ENCODE measurements around the gene SLC25A12. TPM values are rescaled to one million over a fixed set of nuclear protein-coding genes. Genes with fewer than 3 reads are reported as not detected.

SLC25A12 gene
- polyA plus RNA-seq (2011; rRNA removed) (16.3 and 19.5 TPM in 2 replicates), polyA minus RNA-seq (2011; rRNA and poly(A)+ RNA removed) (9.7 and 11.6 TPM in 2 replicates)

- TF ChIP-seq CTCF (IDR thresholded peaks at IDR 0.05; ENCODE audit: insufficient read depth, low read depth, low read length): no peak
- ChIA-PET CTCF (interaction anchor here (0.6 to 1.5 kb wide), 3 partner anchors 63 to 572 kb away, joined by 3 to 5 read pairs (median 3); no protein-coding TSS in a partner anchor), POLR2A (interaction anchor here (0.7 kb wide), 1 partner anchor 71 kb away, joined by 5 read pairs; no protein-coding TSS in a partner anchor)
- Histone ChIP-seq H3K4me3 (ENCODE audit: low read depth, low read length) (peak within 1 kb of the TSS; percentile 60), H3K36me3 (ENCODE audit: control insufficient read depth, insufficient read depth, low read length) (no peaks in the 10 kb centered on the region), H3K27me3 (ENCODE audit: control insufficient read depth, insufficient read depth, low read length) (no peaks in the 10 kb centered on the region)
- peak; percentile 19 for DNase-seq (ENCODE audit: low read depth)
These were observed at the start of gene SLC25A12 for GRCh38 chr2:171893824-171894611. SLC25A12 (minus strand) TSS chr2:171894244; CDS start chr2:171894214, 30 bp downstream.

- H3K27me3 ChIP-seq (ENCODE audit: control insufficient read depth, insufficient read depth, low read length): no peaks in the 10 kb centered on the region
- ChIA-PET CTCF (interaction anchor here (0.8 to 1.8 kb wide), 3 partner anchors 8 to 165 kb away, joined by 3 to 6 read pairs (median 4); no protein-coding TSS in a partner anchor), POLR2A (no interaction called here)
- no peak overlapping the region for H3K4me3 ChIP-seq (ENCODE audit: low read depth, low read length)
- DNase-seq (ENCODE audit: low read depth): no peak
- H3K36me3 ChIP-seq (ENCODE audit: control insufficient read depth, insufficient read depth, low read length): no peaks in the 10 kb centered on the region
- TF ChIP-seq CTCF (IDR thresholded peaks at IDR 0.05; ENCODE audit: insufficient read depth, low read depth, low read length): no peak
These were observed 47.3 kb upstream of the SLC25A12 start for GRCh38 chr2:171941316-171941699.

- CTCF ChIA-PET: no interaction called here
These were observed 45.7 kb upstream of the SLC25A12 start for GRCh38 chr2:171939743-171940071.

GRCh38 chr2:171939058-171939742 is 45.2 kb upstream of the SLC25A12 start:
- no peak for TF ChIP-seq CTCF (IDR thresholded peaks at IDR 0.05; ENCODE audit: insufficient read depth, low read depth, low read length)
- ChIA-PET POLR2A (no interaction called here), CTCF (no interaction called here)
- DNase-seq (ENCODE audit: low read depth): no peak
- Histone ChIP-seq H3K4me3 (ENCODE audit: low read depth, low read length) (no peak overlapping the region), H3K36me3 (ENCODE audit: control insufficient read depth, insufficient read depth, low read length) (no peaks in the 10 kb centered on the region), H3K27me3 (ENCODE audit: control insufficient read depth, insufficient read depth, low read length) (no peaks in the 10 kb centered on the region)

More at GRCh38 chr2:171939743-171940071, 45.7 kb upstream of the SLC25A12 start:
- Histone ChIP-seq H3K36me3 (ENCODE audit: control insufficient read depth, insufficient read depth, low read length) (no peaks in the 10 kb centered on the region), H3K27me3 (ENCODE audit: control insufficient read depth, insufficient read depth, low read length) (no peaks in the 10 kb centered on the region), H3K4me3 (ENCODE audit: low read depth, low read length) (no peak overlapping the region)
- TF ChIP-seq CTCF (IDR thresholded peaks at IDR 0.05; ENCODE audit: insufficient read depth, low read depth, low read length): no peak
- POLR2A ChIA-PET: no interaction called here
- DNase-seq (ENCODE audit: low read depth): no peak

- ChIA-PET POLR2A (interaction anchor here (0.7 kb wide), 1 partner anchor 55 kb away, joined by 5 read pairs; no protein-coding TSS in a partner anchor), CTCF (no interaction called here)
- Histone ChIP-seq H3K27me3 (ENCODE audit: control insufficient read depth, insufficient read depth, low read length) (no peaks in the 10 kb centered on the region), H3K4me3 (ENCODE audit: low read depth, low read length) (no peak overlapping the region), H3K36me3 (ENCODE audit: control insufficient read depth, insufficient read depth, low read length) (peaks cover 1% of the 10 kb centered on the region)
- no peak for DNase-seq (ENCODE audit: low read depth)
- TF ChIP-seq CTCF (IDR thresholded peaks at IDR 0.05; ENCODE audit: insufficient read depth, low read depth, low read length): no peak
These were observed 36.3 kb upstream of the SLC25A12 start for GRCh38 chr2:171930385-171930784.

All from BJ (cell line).